ENCODE results near the gene HS6ST1.
A peak's percentile ranks its signal among the peaks of the same experiment; 100 is the strongest.

The HS6ST1 gene

DNA sequence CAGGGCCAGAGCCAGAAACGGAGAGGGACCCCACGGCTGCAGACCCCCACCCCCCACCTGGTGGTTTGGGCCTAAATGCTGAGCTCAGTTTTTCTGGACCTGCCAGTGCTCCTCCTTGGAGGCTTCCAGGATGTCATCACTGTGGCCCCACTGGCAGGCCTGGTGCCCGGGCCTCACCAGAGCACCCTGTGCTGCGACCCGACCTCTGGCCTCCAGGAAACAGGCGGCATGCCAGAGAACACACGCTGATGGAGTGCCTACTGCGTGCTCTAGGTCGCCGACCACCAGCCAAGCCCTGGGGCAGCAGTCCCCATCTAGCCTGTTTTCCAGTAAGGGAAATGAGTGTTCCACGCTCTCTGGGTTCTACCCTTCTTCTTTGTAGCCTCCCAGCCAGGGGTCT, 33.8 kb downstream of the HS6ST1 start:
- no peak for DNase-seq (ENCODE audit: extremely low read depth, low read depth)
- H3K4me3 ChIP-seq (replicated peaks; ENCODE audit: low read depth, low read length) = no peak overlapping the region
- TF ChIP-seq, protein P1, sequence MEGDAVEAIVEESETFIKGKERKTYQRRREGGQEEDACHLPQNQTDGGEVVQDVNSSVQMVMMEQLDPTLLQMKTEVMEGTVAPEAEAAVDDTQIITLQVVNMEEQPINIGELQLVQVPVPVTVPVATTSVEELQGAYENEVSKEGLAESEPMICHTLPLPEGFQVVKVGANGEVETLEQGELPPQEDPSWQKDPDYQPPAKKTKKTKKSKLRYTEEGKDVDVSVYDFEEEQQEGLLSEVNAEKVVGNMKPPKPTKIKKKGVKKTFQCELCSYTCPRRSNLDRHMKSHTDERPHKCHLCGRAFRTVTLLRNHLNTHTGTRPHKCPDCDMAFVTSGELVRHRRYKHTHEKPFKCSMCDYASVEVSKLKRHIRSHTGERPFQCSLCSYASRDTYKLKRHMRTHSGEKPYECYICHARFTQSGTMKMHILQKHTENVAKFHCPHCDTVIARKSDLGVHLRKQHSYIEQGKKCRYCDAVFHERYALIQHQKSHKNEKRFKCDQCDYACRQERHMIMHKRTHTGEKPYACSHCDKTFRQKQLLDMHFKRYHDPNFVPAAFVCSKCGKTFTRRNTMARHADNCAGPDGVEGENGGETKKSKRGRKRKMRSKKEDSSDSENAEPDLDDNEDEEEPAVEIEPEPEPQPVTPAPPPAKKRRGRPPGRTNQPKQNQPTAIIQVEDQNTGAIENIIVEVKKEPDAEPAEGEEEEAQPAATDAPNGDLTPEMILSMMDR (IDR thresholded peaks at IDR 0.05; ENCODE audit: low read depth, low read length, missing control alignments) = no peak

DNA sequence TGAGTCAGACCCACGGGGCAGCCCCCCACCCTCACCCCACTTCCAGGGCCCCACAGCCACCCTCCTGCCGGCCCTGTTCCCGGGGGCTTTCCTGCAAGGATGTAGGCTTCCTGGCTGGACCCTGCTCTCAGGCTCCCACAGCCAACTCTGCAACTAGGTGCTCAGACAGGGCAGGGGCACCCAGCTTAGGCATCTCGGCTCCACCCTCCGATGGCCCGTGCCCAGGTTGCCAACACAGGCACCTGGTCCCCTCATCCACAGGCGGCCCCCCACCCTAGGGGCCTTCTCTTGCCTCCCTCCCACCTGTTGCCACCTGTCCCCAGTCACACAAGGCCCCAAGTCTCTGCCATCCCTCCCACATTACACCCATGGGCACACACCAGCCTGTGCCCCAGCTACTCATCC, 34.6 kb downstream of the HS6ST1 start:
- H3K4me3 ChIP-seq (replicated peaks; ENCODE audit: low read depth, low read length) = no peak overlapping the region
- TF ChIP-seq, protein P1 (IDR thresholded peaks at IDR 0.05; ENCODE audit: low read depth, low read length, missing control alignments) = no peak
- DNase-seq (ENCODE audit: extremely low read depth, low read depth) = no peak

DNA sequence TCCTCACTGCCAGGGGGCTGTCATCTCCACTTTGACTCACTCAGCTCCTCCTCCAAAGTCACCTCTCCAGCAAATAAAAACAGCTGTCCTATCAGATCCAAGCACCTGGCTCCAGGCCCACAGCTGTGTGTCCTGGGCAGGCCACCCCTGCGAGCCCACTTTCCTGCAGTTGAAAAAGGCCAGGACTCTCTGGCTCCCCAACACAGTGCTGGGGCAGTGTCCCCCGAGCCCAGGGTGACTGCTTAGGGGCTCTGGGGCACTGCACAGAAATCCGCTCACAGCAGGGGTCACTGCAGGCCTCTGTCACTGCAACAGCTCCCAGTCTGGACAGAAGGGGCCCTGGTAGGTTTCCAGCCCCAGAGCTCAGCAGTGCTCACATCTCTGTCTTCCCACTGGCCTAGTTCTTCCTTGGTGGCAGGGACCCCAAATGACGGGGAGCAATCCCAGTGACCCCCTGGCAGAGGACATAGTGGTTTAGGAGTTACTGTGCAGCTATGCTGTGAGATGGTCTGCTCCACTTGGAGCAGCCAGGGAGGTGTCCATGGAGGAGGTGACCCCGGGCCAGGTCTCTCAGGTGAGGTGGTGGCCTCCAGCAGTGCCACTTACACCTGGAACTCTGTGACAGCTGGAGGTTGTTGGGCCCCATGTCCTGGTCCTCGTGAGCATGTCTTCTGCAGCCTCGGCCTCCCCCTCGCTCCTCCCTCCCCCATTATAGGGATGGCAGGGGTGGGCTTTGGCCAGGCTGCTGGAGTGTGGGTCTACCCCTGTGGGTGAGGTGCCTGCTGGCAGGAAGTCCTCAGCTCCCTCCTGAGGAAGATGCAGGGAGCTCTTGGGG, 35.5 kb downstream of the HS6ST1 start:
- H3K4me3 ChIP-seq (replicated peaks; ENCODE audit: low read depth, low read length) = no peak overlapping the region
- no peak for DNase-seq (ENCODE audit: extremely low read depth, low read depth)
- TF ChIP-seq, protein P1 (IDR thresholded peaks at IDR 0.05; ENCODE audit: low read depth, low read length, missing control alignments) = peak; percentile 18

DNA sequence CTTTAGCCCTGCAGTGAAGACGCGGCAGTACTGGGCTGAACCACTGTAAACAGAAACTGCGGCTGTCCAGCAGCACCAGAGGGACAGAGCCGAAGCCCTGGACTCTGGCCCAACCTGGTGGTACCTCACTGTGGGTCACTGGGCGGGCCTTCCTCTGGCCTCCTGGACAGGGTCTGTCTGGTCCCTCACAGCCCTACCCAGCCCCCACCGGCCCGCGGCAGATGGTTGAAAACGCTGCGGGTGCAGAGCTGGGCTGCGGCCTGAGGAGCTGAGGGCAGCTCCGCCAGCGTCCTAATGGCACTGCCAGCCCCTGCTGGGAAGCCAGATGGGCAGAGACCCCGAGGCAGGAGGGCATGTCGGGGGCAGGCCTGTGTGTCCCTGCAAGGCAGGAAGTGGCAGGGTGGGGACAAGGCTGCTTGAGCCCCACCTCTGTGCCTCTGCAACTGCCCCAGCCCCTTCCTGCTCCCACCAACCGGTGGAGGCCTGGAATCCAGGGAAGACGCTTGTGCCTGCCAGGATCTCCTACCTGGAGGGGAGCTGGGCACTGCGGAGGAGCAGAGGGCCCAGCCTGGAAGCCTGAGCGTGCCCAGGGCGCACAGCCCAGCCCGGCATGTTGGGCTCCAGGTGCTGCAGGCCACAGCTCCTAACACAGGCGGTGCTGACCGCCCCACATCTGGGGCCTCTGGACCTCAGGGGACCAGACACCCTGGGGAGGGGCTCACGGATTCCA, 36.3 kb downstream of the HS6ST1 start:
- TF ChIP-seq, protein P1 (IDR thresholded peaks at IDR 0.05; ENCODE audit: low read depth, low read length, missing control alignments) = no peak
- no peak for DNase-seq (ENCODE audit: extremely low read depth, low read depth)
- H3K4me3 ChIP-seq (replicated peaks; ENCODE audit: low read depth, low read length) = no peak overlapping the region

DNA sequence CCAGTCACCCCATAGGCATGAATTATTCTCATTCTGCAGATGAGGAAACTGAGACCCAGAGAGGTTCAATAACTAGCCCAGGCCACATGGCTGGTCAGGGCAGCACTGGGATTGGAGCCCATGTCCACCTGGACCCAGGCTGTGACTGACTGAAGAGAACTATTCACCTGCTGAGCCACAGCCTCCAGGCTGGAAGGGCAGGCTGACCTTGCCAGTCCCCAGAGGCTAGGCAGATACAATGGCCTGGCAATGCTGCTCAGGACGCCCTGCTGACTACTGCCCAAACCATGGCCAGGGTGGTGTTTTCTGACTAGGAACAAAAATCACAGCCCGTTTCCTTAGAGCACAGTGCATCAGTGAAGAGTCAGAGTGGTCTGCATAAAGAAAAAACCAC, 36.8 kb downstream of the HS6ST1 start:
- TF ChIP-seq, protein P1 (IDR thresholded peaks at IDR 0.05; ENCODE audit: low read depth, low read length, missing control alignments) = no peak
- no peak for DNase-seq (ENCODE audit: extremely low read depth, low read depth)
- no peak overlapping the region for H3K4me3 ChIP-seq (replicated peaks; ENCODE audit: low read depth, low read length)

DNA sequence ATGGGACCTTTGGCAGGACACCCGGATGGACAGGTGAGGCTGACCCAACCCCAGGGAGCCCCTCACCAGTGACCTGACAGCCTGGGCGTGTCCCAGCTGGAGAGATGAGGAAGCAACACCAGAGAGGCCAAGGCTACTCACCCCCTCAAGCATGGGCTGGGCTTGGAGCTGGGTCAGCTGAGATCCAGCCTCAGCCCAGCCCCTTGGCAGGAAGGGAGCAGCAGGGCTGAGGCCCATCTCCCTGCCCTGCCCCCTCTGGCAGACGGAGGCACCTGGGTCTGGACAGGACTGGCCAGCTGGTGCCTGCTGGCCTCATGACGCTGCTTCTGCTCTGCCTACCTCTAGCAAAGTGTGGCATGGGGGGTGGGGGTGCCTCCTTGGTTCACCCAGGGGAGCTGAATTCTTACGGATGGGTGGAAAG, 37.8 kb downstream of the HS6ST1 start:
- no peak for DNase-seq (ENCODE audit: extremely low read depth, low read depth)
- no peak overlapping the region for H3K4me3 ChIP-seq (replicated peaks; ENCODE audit: low read depth, low read length)
- TF ChIP-seq, protein P1 (IDR thresholded peaks at IDR 0.05; ENCODE audit: low read depth, low read length, missing control alignments) = no peak
